RWPE1 (cell line): Measurements from ENCODE around the gene EXOC3L1.

ENCODE experiments used
- CTCF ChIA-PET: fragments of 350-600 bp; sonication (Branson Sonifier 250); formaldehyde crosslinking; extraction: SDS; loops from one replicate; lab custom pipeline; 2021; lab: Yijun Ruan, JAX
- POLR2A ChIA-PET: fragments of 400-600 bp; formaldehyde crosslinking; extraction: SDS; loops from one replicate; lab custom pipeline; 2020; ENCODE audit warnings: antibody characterized with exemption; ENCODE audit not compliant: low non-redundant PET; lab: Yijun Ruan, JAX
- DNase-seq: peaks from one replicate; pipeline ENCODE4 v3.0.0; 2012; ENCODE audit warnings: low spot score
- H3K27ac ChIP-seq: fragments of 450-650 bp; 2 replicates; pipeline ENCODE4 v1.5.1; 2017
- CTCF ChIP-seq: fragments of 450-650 bp; conservative IDR thresholded peaks from 2 replicates; pipeline ENCODE4 v1.5.1; 2017; ENCODE audit warnings: low read depth, mild to moderate bottlenecking

EXOC3L1 gene

GRCh38 chr16:67148221-67148620 is 41.7 kb downstream of the EXOC3L1 start:
- ChIA-PET CTCF (no interaction called here), POLR2A (no interaction called here)
- DNase-seq, result no peak
- no peak for TF ChIP-seq CTCF
- peak overlapping the region; percentile 87 for H3K27ac ChIP-seq

- ChIA-PET CTCF (interaction anchor here (0.6 to 1.0 kb wide), 2 partner anchors 20 to 471 kb away, joined by 3 to 5 read pairs; no protein-coding TSS in a partner anchor), POLR2A (interaction anchor here (0.7 kb wide), 1 partner anchor 45 kb away, joined by 3 read pairs; no protein-coding TSS in a partner anchor)
- no peak for DNase-seq
- H3K27ac ChIP-seq, result peak overlapping the region; percentile 87
- TF ChIP-seq CTCF, result no peak
Measured at GRCh38 chr16:67147437-67148140, 42.3 kb downstream of the EXOC3L1 start.

- no peak for DNase-seq
- H3K27ac ChIP-seq, result peak overlapping the region; percentile 87
- CTCF ChIA-PET, result interaction anchor here (0.6 to 1.0 kb wide), 3 partner anchors 19 to 472 kb away, joined by 3 to 5 read pairs (median 3); no protein-coding TSS in a partner anchor
- POLR2A ChIA-PET, result interaction anchor here (0.5 to 0.7 kb wide), 2 partner anchors 16 to 46 kb away, joined by 3 to 6 read pairs; no protein-coding TSS in a partner anchor
- TF ChIP-seq CTCF, result no peak
Measured at GRCh38 chr16:67146523-67147357, 43.2 kb downstream of the EXOC3L1 start.

- POLR2A ChIA-PET, result no interaction called here
- DNase-seq, result no peak
- H3K27ac ChIP-seq, result peak overlapping the region; percentile 87
- TF ChIP-seq CTCF, result no peak
- CTCF ChIA-PET, result interaction anchor here (0.7 kb wide), 1 partner anchor 34 kb away, joined by 3 read pairs; no protein-coding TSS in a partner anchor
Measured at GRCh38 chr16:67145746-67146145, 44.2 kb downstream of the EXOC3L1 start.

GRCh38 chr16:67144943-67145342 is 45.0 kb downstream of the EXOC3L1 start:
- CTCF ChIA-PET, result no interaction called here
- TF ChIP-seq CTCF, result no peak
- DNase-seq, result no peak
- POLR2A ChIA-PET, result no interaction called here
- H3K27ac ChIP-seq, result peak overlapping the region; percentile 87

DNA sequence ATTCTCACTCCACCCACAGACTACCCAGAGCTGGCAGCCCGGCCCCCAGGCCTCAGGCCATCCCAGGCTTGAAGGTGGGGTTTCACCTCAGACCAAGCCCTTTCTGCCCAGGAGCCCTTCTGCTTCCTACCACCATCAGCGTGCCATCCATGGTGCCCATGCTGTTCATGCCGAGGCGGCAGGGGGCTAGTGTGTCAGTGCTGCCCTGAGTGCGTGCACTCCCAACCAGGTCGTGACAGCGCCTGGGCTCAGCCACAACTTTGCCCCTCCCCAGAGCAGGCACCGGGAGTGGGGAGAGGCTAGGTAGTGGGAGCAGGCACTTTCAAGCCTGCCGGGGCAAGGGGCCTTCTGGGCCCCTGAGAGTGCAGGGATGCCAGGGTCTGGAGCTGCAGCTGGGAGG is 47.6 kb downstream of the EXOC3L1 start:
- TF ChIP-seq CTCF, result no peak
- ChIA-PET POLR2A (no interaction called here), CTCF (no interaction called here)
- no peak for DNase-seq
- H3K27ac ChIP-seq, result no peak overlapping the region
